ENCODE measurements around the gene LIPJ.
A peak's percentile ranks its signal among the peaks of the same experiment; 100 is the strongest.

Gene LIPJ, protein sequence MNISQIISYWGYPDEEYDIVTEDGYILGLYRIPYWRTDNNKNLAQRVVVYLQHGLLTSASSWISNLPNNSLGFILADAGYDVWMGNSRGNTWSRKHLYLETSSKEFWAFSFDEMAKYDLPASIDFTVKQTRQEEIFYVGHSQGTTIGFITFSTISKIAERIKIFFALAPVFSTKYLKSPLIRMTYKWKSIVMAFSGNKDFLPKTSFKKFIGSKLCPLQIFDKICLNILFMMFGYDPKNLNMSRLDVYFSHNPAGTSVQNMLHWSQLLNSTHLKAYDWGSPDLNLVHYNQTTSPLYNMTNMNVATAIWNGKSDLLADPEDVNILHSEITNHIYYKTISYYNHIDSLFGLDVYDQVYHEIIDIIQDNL

GRCh38 chr10:88586462-88586861, at the start of gene LIPJ:
Gene LIPJ (plus strand): TSS chr10:88586762. CDS start chr10:88590688, 3,926 bp downstream.
- no peak for DNase-seq (ENCODE audit: low spot score)

DNA sequence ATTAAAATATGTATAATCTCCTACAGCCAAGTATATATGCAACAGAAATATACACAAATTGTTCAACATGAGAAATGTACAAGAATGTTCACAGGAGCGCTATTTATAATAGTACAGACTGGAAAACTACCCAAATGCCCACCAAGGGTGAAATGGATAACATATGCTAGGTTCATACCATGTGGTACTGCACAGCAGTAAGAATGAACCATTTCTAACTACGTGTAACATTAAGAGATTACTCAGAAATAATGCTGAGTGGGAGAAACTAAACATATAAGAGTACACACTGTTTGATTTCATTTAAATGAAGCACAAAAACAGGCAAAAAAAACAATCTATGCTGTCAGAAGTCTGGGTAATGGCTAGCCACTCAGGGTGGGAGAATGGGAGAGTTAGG, 49.2 kb upstream of the LIPJ start:
- DNase-seq (ENCODE audit: low spot score), result no peak

GRCh38 chr10:88538048-88538447, 48.5 kb upstream of the LIPJ start:
- no peak for DNase-seq (ENCODE audit: low spot score)

GRCh38 chr10:88540351-88540750, 46.2 kb upstream of the LIPJ start:
- no peak for DNase-seq (ENCODE audit: low spot score)

GRCh38 chr10:88541116-88541626, 45.4 kb upstream of the LIPJ start:
- DNase-seq (ENCODE audit: low spot score), result no peak

- no peak for DNase-seq (ENCODE audit: low spot score)
Measured at GRCh38 chr10:88542522-88542921, 44.0 kb upstream of the LIPJ start.

- DNase-seq (ENCODE audit: low spot score), result no peak
Measured at GRCh38 chr10:88544140-88544870, 42.3 kb upstream of the LIPJ start.

GRCh38 chr10:88545359-88545758, 41.2 kb upstream of the LIPJ start:
- DNase-seq (ENCODE audit: low spot score), result no peak

- DNase-seq (ENCODE audit: low spot score), result no peak
Measured at GRCh38 chr10:88546497-88546896, 40.1 kb upstream of the LIPJ start.

DNA sequence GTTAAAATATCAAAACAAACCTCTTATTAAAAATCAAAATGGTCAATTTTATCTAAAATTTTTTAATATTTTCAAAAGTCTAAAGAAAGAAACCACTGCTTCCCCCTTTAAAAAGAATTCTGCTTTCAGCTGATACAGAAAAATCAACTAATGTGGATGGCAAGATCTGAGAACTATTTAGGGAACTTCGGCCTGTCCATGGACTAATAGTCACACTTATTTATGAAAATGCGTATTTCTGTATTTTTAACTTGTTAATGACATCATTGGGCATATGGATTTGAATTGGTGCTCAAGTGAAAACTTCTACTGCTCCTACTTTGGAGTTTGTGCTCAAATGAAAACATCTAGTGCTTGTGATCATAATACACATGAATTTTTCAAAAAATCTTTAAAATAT, 35.3 kb upstream of the LIPJ start:
- no peak for DNase-seq (ENCODE audit: low spot score)

DNA sequence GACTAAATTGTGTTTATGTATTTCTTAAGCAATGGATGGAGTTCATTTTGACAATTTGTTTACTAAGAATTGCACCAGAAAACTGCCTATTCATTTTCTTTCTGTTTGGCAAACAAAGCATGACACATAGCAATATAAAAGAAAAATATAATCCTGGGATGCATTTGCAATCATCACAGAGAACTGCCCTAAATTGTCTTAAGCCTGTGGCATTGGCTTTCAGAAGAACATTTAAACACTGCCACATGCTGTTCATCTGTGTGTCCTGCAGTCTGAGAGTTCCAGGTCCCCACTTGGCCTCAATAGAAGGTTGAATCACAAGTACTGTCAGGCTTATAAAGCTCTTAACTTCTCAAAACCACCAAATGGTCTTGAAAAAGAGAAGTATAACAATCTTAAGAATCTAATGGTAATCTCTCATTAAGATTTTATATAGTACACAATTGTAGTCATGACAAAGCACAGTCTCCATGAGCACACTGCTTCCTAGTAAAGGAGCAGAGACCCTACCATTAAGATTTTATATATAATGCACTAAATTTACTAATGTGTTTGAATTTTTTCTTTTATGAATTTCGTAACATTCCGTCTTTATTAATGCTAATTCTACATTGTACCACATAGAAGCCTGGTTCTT, 33.3 kb upstream of the LIPJ start:
- DNase-seq (ENCODE audit: low spot score), result peak; percentile 52

DNA sequence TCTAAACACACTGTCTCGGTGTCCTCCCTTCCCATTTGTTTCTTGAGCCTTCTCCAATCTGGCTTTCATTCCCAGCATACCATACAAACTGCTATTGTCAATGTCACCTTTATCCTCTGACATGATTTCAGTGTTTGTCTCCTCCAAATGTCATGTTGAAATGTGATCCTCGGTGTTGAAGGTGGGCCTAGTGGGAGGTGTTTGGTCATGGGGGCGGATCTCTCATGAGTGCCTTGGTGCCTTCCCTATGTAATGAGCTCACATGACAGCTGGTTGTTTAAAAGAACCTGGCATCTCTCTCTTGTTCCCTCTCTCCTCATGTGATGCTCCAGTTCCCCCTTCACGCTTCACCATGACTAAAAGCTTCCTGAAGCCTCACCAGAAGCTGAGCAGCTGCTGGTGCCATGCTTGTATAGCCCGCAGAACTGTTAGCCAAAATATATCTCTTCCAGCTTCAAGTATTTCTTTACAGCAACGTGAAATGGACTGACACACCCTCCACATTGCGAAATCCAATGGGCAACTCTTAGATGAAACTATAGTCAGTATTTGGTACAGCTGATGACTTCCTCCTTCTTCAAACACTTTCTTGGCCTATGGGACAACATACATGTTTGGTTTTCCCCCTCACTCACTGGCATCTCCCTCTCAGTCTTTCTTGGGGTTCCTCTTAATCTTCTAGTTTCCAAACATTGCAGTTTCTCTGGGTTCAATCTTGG, 31.2 kb upstream of the LIPJ start:
- DNase-seq (ENCODE audit: low spot score), result no peak

GRCh38 chr10:88557256-88557655, 29.3 kb upstream of the LIPJ start:
- DNase-seq (ENCODE audit: low spot score), result no peak

DNA sequence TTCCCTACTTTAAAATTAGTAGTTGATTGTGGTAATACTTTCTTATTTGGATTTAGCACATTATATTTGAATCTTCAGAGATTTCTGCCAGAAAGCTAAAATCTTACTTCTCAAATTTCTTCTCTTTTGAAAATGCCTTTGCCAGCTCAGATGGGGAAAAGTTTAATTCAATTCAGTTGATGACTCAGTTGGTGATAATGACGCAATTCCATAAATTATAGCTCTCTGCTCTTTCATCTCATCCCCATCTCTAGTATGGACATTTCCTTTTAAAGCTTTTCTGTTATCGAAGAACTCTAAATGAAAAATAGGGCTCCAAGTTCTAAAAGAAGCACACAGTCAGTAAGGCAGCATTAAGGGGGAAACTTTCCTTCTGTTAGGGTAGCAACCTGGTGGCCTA, 28.9 kb upstream of the LIPJ start:
- DNase-seq (ENCODE audit: low spot score), result no peak

DNA sequence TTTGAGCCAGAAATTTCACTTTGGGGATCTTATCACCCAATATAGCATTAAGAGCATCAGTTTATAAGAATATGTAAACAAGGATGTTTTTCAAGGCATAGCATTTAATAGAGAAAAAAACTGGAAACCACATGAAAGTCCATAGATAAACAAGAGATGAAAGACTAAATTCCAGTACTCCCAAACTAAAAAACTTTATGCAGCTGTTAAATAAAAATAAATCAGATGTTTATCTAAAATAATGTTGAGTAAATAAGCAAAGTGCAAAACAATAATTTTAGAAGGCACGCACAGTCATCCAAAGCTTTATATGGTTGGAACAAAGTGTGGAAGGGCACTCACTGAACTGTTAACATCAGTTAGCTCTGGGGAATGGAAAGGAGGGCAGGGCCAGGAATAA, 24.4 kb upstream of the LIPJ start:
- no peak for DNase-seq (ENCODE audit: low spot score)

GRCh38 chr10:88565072-88565471, 21.5 kb upstream of the LIPJ start:
- DNase-seq (ENCODE audit: low spot score), result peak; percentile 9

DNA sequence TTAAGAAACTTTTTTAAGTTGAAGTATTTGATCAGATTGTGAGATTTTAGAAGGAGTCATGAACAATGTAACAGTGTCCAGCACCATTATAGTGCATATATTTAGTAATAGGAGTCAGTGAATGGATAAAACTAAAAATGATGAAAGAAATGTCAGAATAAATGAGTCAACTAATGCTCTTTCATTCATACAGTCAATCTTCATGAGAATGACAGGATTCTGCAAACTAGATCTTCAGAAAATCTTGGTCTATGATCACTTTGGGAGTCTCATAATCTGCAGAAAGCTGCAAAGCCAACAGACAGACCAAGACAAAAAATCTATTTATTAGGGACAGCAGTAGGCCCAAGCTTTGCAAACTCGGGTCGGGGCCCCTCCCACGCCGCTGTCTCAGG, 4.2 kb upstream of the LIPJ start:
- DNase-seq (ENCODE audit: low spot score), result no peak

DNA sequence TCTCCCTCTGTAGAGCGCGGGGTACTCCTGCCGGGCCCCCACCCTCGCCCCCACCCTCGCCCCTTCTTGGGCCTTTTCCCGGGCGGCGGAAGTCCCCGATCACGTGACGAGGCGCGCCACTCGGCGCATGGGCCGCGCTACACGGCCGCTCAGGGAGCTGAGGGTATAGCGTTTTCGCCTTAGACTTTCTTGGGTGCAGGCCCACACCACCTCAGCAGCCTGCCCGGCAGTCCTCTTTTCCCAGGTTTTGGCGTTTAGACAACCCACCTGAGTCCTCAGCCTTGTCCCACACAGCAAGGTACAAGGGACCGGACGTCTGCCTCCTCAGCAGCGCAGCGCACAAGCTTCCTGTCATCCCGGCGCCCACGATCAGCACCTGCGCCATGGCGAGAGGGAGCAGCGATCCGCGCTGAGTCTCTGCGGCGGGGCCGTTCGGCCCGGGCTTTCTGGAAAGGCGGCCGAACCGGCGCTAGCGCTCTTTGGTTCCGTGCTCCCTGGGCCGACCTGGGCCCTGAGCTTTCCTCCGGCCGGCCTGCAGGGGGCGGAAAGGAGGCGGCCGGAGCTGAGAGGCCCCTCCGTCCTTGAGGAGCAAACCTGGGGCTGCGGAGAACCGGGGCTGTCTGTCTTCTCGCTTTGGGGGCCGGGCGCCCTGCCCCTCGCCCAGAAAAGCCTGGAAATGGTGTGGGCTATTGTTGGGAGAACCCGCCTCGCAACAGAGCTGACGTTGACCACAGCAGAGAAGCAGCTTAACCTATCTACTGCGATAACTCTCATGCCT, 3.6 kb upstream of the LIPJ start, which contains the start of gene RNLS:
Gene RNLS, minus strand, starts transcription at position 513 of the 778 bp plus-strand sequence.
- peak; percentile 71 for DNase-seq (ENCODE audit: low spot score)

GRCh38 chr10:88583584-88583957, 3.0 kb upstream of the LIPJ start:
- no peak for DNase-seq (ENCODE audit: low spot score)

DNA sequence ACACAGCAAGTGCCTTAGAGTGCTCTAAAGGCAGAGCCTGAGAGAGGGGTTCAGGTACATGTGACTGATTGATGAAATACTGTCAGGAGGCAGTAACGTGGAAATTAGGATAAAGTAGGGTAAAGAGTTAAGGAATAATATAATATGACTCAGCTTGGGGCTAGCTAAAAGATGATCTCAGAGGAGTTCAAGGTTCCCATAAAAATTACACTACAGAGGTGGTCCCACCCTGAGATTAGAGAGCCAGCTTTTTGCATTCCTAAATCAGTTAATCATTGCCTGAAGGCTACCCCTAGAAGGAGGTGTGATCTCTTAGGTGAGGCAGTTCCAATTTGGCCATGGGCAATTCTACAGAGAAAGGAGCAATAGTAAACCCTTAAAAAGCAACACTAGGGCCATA, 5.8 kb downstream of the LIPJ start:
- DNase-seq (ENCODE audit: low spot score), result no peak

DNA sequence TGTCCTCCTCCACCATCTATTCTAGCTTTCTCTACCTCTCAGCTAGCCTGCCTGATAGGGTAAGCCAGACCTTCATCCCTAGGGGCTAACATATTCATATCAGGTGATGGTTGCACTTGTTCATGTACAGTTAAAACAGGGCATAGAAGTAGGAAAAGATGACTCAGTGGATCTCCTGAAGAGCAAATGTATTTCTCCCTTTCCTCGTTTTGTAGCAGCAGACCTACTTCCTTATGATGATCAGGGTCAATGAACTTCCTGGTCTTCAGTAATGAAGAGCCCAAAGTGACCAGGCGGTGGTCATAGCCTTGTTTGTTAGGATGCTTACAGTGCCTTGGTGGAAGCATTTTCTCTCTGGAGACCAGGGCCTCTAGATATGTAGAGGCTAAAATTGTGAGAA, 6.3 kb downstream of the LIPJ start:
- no peak for DNase-seq (ENCODE audit: low spot score)

Data from CD4-positive, alpha-beta T cell treated with Interleukin-15 for 4 hours (primary cell).